Stimulated activated CD8-positive, alpha-beta memory T cell treated with anti-CD3 and anti-CD28 coated beads, Interleukin-4, amount 100 ng/mL, for 48 hours (primary cell): ENCODE data around the gene FARP1.

Source experiments
- DNase-seq: peaks from one replicate; pipeline ENCODE4 v3.0.0-alpha.2; 2020

FARP1 gene

DNA sequence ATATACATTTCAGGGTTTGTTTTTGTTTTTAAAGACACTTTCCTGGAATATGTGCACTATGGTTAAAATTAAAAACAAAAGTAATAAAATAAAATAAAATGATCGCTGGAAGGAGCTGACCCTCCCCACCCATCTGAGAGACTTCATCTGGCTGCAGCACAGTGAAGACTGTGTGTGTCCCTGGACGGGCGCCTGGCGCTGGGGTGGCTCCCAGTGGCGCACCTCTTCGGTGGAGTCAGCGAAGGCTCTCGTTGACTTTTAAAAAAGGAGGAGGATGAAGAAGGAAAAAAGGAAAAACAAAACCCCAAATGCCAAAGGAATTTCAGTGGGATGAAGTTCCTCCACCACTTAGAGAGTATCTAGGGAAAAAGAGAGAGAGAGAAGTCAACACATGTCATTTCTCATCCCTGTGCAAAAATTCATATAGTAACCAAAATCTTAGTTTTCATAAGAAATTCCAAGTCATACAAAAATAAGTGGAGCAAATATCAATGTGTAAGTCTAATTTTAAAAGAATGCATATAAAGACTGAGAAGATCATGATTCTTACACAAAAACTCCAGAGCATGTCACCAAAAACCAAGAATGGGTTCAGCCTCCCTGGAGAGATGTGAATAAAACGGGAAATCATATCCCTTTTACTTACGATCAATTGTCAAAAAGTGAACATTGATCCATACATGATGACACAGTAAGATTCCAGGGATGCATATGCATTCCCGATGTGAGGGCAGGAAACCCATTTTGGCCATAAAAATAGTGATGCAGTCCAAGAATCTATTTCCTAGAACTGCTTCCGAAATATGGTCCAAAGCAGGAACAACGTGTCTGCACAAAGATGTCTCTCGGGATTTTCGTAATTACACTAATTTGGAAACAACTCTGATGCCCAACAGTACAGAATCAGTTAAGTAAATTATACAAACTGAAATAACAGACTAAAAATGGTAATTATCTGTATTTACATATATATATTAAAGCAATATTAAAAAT lies 310.3 kb downstream of the FARP1 start:
- DNase-seq, result no peak

DNA sequence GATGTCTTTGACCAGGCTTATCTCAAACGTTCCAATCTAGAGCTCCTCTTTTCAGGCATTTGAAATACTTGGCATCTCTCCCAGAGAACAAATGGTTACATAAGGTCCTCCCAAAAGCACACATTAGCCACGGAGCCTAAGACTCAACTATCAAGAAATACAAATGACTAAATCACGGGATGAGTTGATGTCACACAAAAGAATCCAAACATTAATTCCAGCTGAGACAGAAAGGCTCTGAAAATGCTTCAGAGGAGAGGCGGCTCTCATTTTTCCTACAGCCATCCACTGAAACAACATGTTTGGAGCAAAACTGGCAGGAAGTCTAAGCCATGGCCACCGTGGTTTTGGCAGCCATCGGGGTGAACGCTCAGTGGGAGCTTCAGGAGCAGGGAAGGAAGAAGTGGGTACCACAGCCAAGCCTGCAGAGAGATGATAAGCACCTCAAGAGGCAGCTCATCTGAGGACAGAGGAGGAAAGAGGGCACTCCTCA lies 311.5 kb downstream of the FARP1 start:
- no peak for DNase-seq

DNA sequence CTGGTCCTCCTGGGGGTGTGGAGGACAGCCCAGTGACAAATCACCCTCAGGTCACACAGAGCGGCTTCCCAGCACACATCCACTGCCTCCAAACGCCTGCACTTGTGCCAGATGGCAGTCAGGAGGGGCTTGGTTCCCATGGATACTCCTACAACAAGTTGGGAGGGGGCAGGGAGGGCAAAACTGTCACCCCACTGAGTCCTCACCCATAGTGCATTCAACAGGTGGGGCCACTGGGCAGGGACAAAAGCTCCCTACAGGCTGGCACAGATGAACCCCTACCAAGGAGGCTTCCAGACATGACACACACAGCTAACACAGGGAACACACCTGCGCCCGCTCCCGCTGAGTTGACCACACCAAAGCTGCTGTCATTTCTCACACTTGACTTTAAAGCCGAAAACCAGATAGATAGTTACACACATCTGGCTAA lies 313.5 kb downstream of the FARP1 start:
- DNase-seq, result no peak

DNA sequence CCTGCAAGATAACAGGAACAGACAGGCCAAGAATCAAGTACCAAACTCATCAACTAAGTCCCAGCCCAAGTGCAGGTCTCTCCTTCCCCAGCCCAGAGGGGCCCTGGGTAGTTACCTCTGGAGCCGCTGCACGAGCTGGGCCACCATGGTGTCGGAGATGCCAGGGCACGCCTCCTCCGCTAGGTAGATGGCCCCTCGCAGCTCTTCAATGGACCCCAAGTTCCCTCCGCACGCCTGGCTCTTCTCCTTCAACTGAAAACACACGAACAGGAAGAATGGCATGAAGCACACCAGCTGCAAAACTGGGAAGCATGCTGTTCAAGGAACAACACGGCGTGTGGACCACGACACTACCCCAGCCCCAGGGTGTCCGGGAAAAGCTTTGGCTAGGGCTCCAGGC lies 314.2 kb downstream of the FARP1 start:
- DNase-seq, result no peak

DNA sequence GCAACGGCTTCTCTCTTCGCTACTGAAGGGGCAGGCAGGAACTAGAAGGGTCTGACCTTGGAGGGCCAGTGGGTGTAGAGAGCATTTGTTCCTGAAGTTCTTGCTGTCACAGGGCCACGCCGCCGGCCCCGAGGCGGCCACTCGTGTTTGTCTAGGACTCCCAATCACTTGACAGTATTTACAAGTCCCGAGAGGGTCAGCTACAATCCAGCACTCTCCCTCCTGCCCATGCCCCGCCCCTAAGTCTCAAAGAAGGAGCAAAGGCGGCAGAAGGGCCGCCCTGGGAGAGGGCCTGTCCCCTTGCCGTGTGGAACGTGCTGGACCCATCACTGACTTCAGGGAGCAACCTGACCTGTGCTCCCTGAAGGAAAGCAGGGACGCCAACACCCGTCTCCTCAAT lies 315.5 kb downstream of the FARP1 start:
- no peak for DNase-seq

DNA sequence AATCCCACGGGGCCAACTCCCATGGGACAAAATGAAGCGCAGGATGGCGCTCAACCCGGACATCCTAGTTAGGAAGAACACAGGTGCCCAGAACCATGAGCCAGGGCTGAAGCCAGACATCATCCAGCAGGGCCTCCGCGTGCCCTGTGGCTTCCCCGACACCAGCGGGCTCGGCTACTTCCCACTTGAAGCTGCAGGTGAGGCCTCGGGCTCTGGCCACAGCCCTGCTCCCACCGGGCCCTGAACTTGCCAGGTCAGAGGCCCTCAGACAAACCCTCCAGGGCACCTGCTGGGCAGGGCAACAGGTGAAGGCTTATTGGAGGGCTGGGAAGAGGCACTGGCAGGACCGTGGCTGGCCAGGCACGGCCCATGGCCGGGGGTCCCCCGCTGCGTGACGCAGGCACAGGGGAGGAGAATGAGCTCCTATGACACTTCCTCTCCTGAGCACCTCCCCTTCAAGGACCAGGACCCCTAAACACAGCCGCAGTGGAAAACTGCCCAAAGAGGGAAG lies 316.3 kb downstream of the FARP1 start:
- DNase-seq, result no peak

DNA sequence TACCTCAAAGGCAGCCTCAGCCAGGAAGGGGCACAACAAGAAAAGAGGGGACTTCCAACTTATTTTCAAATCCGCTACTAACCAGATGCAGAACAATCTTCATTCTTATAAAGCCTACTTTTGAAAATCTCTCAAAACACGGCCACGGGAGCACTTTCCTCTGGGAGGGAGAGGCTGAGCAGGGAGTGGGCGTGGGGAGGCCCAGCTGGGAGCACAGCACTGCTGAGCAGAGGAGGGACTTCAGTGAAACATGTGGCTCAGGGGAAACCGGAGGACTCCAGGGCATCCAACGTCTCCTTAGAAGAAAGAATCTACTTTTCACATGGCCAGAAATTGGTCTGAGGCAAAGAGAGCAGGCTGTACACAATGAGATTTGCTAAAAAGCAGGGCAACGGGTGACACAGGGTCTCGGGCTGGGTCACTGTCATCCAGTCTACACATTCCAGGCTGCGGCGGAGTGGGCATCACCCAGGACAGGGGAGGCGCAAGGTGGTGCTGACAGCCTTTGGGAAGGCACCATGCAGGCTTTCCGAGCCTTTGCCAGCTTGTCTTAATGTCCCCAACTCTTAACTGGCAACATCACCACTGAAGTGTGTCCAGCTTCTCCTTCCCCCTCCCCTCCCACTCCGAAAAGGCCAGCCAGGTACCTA lies 317.0 kb downstream of the FARP1 start:
- DNase-seq, result no peak

DNA sequence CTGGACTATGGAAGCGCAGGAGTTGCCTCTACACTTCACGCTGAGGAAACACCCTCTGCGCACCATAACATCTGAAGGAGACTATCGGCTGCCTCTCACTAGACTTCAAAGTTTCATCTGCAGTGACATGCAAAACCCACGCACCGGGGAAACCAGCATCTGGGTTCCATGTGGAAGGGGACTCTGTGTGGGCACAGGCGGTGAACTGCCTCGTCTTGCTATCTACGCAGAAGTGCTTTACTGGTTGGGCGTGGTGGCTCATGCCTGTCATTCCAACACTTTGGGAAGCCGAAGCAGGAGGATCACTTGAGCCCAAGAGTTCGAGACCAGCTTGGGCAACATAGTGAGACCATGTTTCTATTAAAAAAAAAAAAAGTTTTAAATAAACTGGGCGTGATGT lies 317.6 kb downstream of the FARP1 start:
- DNase-seq, result no peak

DNA sequence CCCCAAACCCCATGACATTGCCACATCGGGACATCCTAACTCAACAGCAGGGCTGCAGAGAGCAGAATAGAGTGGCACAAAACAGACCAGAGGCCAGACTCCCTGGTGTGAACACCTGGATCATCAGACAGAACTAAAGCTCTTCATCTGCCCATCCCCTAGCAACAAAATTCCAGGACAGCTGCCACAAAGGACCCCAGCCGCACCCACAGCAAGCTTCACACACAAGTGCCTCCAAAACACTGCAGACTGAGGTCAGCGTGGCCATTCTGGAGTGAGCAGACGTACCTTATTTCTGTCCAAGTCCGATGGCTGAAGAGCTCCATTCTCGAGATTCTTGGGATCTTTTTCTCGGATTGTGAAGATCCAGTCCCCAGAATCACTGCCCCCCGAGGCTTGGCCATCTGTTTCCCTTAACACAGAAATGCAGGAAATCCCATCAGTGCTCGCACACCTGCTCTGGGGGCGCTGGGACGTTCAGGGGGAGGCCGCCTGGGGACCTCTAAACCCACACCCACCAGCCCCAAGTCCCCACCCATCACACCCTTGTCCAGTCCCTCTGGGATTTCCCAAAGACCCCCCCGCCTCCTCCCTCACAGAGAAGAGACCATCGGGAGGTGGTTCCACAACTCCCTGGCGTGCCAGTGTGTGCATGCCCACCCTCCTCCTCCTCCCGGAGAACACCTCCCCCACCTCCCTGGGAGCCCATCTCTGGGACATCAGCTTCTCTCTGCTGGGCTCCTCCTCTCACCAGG lies 318.8 kb downstream of the FARP1 start:
- DNase-seq, result no peak

DNA sequence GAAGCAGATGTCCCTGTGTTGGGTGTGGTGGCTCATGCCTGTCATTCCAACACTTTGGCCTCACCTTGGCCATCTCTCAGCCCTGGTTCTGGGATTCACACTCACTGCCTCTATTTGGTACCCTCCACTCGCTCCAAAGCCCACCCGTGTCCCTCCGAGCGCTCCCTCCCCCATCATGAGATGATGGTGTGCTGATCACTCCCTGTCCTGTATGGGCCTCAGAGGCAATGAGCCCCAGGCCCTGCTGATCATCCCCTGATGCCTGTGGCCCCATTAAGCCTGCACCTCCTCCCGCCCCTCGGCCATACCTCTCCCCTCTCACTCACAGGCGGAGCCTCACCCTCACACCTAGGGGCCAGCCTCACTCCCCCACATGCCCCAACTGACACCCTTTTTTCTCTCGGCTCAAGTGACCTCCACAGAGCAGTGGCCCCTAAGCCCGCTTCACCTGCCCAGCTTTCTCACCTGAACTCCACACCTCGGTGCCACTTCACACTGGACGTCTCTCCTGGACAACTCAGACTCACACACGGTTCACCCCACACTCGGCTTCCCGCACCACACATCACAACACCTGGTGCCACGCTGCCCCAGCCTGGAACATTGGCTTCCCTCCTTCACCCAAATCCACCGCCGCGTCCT lies 319.5 kb downstream of the FARP1 start:
- DNase-seq, result no peak

DNA sequence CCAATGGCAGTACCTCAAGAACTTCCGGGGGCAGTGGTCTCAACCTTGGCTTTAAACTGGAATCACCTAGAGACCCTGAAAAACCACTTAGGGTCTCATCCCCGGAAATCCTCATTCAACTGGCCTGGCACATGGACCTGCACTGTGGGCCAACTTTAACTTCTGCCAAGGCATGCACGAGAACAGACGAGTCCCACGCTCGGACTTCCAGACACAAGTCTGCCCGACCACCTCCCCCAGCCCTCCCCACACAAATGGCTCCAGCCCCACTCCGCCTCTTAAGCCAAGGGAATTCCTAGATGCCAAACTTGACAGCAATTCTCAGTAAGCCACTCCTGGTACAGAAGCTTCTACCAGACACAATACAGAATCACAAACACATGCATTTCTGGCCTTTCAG lies 320.1 kb downstream of the FARP1 start:
- no peak for DNase-seq

DNA sequence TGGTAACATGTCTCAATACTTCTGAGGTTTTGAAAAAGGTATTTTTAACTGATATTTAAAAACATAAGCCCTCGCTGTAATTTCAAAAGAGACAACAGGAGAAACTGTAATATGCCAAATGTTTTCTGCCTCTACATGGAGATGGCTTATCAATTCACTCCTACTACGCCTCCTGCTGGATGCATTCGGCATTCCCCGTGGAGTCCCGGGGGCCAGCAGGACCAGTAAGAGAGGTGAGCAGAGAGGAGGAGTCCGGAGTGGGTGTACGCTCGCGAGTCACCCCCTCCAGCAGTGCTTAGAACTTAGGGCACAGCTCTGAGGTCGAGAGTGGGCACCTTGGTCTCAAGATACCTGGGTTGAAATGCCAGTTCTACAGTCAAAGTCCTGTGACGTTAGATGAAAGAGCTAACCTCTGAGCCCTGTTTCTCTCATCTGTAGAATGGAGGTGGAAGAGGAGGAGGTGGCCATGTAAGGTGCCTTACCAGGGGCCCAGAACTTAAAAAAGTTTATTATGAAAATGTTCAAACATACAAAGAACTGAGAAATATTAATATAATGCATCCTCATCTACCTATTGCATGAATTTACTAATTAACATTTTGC lies 323.8 kb downstream of the FARP1 start:
- DNase-seq, result peak; percentile 71

DNA sequence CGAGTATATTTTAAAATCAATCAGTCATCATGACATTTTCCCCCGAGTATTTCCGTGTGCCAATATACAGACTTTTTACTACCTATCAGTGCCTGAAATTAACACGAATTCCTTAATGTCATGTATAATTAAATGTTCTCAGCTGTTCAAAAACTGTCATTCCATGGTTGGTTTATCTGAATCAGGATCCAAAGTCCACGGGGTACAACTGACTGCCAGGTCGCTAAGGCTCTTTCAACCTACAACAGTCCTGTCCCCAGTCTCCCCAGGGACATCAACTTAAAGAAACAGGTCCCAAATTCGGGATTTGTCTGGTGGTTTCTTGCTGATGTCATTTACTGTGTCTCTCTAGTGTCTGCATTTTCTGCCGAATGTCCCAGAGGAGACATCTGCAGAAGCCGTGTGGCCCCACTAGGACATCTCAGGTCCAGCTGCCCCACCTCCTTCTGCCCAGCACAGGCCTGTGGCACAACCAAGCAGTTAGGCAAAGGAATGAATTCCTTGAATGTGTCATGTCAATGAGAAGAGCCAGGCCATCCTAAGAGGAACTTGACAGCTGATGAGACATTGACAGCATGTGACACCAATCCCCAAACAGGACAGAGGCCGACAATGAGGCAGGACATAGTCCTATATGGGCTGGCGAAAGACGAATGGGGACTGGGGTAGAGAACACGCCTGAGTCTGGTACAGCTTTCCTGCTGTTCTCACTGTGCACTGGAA lies 324.5 kb downstream of the FARP1 start:
- no peak for DNase-seq

DNA sequence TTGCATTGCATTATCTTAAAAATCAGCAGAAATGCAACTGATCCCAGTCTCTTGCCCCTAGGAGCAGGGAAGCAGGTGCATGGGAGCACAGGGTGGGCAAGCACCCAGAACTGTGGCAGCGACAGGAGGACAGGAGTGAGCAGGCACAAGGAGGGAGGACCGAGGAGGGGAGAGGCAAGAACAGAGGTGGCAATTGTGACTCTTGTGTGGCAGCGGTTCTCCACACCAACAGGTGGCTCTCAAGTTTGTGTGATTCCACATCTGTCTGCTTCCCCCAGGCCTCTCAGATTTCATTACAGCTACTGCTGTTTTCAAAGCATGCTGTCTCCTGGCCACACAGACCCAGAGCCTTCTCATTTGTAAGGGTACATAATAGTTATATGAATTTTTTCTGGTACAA lies 325.5 kb downstream of the FARP1 start:
- no peak for DNase-seq

DNA sequence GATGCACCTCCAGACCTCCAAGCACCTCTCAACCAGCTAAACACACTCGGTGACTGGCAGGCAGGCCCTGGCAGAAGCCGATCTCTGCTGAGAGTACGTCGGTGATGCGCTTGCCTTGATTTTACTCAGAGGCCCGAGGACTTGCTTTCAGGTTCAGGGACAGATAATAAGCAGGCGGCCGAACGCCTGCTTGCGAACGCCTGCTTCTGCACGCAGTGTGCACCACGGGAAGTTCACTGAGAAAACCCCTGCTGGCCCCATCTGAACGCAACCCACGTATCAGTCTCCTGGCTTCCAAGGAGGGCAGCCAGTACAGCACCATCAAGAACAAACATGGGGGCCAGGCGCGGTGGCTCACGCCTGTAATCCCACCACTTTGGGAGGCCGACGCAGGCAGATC lies 326.0 kb downstream of the FARP1 start:
- no peak for DNase-seq

DNA sequence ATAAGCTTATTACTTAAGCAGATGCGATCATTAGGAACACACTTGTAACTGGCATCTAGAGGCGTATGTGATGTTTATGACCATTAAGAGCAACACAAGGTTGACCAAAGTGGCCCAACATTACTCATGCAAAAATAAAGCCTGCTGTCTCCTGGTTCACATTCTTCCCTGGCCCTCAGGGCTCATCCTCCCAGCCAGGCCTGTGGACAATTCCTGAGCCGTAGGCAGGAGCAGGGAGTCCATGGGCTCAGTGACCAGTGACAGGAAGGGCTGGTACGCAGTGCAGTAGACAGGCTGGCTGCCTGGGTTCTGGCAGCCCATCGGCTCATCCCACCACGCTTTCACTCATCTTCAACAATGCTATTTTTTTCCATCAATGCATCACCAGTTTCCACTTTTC lies 328.0 kb downstream of the FARP1 start:
- DNase-seq, result no peak

DNA sequence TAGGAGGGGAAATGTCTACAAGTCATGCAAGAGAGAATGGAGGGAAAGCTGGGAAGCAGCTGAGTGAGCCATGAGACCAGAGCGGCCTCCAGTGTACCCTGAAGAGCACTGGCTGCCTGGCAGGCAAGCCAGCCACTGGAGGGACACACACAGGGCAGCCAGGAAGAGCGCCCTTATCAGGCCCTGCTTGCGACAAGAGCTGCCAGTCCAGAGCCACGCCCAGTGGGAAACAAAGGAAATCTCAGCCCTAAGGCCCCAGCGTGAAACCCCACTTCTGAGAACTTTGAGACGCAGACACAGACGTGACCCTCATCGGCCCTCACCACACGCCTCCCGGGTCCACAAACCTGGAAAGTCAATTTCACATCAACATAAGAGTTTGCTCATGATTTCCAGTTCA lies 329.0 kb downstream of the FARP1 start:
- DNase-seq, result no peak

DNA sequence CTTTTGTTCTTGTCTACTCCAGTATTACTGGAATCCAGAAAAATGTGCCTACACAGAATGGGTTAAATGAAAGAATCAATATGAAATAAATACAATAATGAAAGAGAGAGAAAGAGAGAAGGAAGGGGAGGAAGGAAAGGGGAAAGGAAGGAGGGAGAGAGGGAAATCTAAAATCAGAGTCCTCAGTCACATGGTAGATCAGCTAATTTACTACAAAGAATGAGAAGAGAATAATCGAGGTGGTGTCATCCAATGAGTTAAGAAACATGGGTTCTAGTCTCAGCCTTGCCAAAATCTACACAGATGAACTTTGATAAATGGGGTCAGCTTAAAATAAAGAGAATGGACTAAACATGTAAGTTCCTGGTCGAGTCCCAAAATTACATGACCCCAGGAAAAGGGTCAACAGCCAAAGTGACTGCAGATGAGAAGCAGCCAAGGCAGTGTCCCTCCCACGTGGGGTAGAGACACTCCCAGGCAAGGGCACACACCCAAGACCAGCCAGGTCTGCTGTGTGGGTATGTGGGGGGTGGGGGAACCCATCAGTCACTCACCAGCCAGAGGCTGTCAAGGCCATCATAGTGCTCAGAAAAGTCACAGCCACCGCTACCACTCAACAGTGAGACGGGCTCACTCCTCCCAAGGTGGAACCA lies 330.4 kb downstream of the FARP1 start:
- no peak for DNase-seq

DNA sequence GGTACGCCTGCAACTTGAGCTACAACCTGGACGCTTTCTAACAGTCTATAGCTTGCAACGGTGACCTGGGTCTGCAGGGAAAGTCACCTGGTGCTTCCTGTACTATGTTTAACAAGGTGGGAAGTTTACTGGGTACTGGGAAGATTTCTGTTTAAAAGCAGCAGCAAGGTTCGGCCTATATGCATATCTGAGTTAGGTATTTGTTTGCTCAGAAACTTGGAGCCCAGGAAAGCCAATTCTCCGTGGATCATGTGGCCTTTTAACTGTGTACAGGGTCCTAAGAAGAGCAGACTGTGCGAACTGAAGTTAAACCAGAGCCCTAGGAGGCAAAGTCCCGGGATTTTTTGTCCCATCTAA lies 330.9 kb downstream of the FARP1 start:
- no peak for DNase-seq

DNA sequence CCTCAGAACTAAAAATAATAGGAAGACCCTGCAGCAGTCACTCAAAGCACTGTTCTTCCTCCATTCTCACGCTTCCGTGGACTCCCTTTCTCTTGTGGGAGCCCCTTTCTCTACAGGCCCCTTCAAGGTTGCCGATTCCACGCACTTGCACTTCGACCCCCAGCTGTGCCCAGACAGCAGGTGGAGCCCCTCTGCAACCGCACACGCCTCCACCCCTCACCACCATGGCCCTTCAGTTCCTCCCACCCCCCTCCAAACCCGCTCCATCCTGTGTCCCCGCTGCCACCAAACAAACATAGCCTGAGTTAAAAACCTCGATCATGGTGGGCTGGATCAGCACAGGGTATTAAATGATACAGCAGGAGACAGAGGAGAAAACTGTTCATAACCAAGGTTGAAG lies 331.4 kb downstream of the FARP1 start:
- no peak for DNase-seq

DNA sequence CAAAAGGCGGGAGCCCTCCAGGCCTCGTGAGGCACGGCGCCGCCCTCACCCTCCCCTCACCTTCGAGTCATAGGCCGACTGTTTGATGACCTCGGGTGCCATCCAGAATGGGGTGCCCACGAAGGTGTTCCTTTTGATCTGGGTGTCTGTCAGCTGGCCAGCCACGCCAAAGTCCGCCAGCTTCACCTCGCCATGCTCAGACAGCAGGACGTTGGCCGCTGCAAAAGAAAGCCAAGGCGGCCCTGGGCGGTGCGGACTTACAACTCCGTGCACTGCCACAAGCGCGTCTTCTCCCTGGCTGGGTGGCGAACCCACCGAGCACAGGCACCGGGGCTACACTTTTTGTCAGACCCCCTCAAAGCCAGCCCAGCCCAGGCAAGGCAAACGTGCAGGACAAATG lies 331.9 kb downstream of the FARP1 start:
- DNase-seq, result no peak
